NCI-H146 treated with DMSO at 0.1 percent for 48 hours (cell line): Measurements from ENCODE around the gene C2CD4B.

Experiments used
- DNase-seq: peaks from one replicate; lab custom pipeline; 2025; ENCODE audit not compliant: unreplicated experiment; lab: John Stamatoyannopoulos, UW

The C2CD4B gene

DNA sequence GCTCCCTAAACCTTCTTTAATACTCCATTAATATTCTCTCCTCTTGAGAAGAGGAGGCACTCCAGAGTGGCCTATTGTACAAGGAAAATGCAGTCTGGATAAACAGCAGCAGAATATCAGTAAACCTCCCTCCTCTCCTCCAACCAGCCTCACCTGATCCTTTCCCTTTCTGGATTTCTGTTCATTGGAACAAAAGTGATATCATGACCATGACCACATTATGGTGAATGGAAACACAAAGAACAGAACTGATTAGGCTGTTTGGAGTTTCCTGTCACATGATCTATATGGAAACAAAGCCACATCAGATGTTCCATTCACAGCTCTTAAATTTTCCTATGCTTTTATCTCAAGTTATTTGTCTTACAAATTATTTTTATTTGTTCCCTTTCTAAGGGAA, 14.6 kb downstream of the C2CD4B start:
- peak; percentile 30 for DNase-seq

DNA sequence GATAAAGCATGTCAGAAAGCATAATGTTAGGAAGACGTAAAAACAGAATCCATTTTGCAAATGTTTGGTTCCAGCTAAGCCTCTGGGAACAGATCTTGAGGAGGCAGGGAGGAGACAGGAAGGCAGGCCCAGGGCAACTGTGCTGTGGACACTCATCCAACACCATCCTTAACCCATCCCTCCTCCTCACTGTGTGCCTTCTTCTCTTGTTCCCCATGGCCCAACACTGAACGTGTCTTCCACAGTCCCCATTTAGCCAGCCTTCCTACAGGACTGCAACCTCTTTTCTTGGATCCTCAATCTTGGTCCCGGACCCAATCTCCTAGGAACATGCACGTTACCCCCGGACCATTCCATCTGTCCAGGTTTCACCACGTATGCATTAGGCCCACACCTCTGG, 15.4 kb downstream of the C2CD4B start:
- DNase-seq: no peak

DNA sequence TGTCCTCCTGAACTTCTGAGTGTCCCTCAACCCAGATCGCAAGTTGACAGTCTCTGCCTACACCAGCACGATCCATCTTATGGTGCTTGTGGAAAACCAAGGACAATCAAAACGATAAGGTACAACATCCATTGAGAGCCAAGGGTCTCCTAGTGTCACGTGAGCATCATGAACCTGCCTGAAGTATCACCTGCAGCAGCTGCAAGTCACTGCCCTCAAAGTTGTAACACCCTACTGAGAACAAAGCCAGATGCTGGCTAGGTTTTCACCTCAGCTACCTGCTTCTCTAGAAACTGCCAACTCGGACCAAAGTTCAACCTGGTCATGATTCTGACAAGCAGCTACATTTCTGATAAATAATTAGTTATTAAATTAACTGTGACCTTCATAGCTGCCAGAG, 17.5 kb downstream of the C2CD4B start:
- no peak for DNase-seq

DNA sequence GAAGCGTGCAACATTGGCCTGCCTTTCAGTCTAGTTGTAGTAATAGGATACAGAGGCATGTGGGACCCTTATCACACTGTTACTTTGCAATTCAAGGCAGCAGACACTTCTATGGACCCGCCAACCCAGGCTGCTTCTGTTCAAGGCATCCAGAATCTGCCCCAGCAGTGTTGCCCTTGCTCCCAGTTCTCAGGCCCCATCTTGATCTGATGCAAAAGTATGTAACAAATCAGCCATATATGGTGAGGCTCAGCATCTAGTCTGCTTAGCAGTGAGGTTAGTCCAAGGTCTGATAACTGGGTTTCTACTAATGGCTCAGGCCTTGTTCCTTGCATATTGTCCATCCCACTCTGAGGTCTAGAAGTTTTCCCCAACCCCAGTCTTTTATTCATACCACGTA, 17.9 kb downstream of the C2CD4B start:
- no peak for DNase-seq

DNA sequence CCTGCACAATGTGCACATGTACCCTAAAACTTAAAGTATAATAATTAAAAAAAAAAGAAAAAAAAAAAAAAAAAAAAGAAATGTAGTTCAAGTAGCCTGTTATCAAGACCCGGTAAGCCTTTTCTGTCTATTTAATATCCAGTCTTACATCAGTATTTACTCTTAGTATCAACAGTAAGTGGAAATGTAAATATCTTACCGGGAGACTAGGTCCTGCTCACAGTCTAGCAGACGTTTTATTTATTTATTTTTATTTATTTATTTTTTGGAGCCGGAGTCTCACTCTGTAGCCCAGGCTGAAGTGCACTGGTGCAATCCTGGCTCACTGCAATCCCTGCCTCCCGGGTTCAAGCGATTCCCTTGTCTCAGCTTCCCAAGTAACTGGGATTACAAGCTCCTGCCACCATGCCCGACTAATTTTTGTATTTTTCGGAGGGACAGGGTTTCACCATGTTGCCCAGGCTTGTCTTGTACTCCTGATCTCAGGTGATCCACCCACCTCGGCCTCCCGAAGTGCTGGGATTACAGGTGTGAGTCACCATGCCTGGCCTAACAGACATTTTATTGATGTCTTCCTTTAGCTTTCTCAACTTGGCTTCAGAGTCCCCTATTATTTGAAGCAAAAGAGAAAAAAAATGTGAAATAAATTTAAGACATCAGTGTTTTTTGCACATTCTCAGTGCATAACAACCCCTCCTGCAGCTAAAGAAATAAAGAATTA, 19.9 kb downstream of the C2CD4B start:
- DNase-seq: no peak

DNA sequence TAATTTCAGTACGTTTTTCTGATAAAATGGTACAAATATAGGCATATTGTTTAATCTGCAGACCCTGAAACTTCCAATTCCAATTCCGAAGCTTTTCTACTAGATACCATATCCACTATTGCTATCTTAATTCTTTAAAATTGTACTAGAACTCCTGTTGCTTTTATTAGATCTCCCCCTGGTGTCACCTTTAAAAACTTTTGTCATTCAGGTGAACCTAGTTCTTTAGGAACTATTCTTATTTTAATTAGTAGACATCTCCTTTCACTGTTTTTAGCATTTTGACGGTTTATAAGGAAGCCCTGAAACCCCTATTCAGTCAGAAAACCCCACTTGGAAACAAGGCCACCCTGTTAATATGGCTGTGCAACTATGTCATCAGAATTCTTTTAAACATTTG, 22.3 kb downstream of the C2CD4B start:
- no peak for DNase-seq

DNA sequence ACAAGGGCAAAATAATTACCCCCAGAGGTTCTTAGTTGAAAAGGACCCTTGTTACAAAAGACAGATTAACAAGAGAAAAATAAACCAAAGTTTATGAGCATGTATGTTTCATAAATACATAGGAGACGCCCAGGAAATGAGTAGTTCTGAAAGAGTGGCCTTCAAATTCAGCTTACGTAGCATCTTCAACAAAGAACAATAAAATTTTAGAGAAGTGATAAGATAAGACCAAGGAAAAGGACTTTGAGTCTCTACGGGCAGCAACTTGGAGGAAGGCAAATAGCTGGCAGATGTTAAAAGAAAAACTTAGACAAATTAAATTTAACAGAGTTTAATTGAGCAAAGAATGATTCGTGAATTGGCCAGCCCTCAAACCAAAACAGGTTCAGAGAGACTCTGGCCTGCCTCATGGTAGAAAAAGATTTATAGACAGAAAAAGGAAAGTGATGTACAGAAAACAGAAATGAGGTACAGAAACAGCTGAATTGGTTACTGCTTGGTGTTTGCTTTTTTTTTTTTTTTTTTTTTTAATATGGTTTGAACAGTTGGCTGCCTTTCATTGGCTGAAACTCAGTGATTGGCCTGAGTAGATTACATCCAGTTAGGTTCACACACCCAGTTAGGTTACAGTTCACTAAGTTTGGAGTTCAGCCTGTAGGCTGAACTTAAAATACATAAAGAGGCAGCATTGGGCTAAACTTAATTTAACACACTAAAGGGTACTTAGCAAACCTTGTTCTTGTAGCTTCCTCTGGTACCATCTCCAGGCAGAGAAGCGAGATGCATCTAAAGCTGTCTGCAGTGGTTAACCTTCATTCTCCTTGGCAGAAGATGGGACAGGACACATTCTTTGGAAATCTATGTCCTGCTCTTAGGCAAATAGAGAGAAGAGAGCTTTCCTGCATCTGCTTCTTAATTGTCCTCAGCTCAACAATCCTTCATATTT, 23.2 kb downstream of the C2CD4B start:
- no peak for DNase-seq

DNA sequence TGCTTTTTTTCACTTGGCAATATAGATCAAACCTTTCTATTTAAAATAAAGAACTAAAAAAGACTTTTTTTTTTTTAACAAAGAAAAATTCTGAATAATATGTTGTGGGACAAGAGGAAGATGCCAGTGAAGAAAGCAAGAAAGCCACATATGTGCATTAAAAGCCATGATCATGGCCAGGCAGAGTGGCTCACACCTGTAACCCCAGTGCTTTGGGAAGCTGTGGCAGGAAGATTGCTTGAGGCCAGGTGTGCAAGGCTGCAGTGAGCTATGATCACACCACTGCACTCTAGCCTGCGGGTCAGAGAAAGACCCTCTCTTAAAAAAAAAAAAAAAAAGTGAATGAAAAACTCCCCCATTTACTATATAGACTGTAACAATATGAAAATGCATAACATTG, 23.9 kb downstream of the C2CD4B start:
- no peak for DNase-seq

DNA sequence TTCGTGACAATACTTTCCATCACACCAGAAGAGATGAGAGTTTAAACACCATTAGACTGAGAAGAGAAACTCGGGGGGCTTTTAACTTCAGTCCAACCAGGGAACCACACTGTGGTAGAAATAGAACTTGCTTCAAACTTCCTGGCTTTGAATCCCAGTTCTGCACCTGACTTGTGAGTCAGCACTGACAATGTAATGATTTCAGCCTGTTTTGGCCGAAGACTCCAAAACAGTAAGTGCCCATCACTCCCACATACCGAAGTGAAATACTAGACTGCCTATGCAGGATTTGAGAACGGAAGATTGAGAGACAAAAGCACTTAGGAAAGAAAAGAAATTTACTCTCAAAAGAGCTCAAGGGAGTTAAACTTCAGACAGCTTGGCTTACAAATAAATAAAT, 27.0 kb downstream of the C2CD4B start:
- no peak for DNase-seq

DNA sequence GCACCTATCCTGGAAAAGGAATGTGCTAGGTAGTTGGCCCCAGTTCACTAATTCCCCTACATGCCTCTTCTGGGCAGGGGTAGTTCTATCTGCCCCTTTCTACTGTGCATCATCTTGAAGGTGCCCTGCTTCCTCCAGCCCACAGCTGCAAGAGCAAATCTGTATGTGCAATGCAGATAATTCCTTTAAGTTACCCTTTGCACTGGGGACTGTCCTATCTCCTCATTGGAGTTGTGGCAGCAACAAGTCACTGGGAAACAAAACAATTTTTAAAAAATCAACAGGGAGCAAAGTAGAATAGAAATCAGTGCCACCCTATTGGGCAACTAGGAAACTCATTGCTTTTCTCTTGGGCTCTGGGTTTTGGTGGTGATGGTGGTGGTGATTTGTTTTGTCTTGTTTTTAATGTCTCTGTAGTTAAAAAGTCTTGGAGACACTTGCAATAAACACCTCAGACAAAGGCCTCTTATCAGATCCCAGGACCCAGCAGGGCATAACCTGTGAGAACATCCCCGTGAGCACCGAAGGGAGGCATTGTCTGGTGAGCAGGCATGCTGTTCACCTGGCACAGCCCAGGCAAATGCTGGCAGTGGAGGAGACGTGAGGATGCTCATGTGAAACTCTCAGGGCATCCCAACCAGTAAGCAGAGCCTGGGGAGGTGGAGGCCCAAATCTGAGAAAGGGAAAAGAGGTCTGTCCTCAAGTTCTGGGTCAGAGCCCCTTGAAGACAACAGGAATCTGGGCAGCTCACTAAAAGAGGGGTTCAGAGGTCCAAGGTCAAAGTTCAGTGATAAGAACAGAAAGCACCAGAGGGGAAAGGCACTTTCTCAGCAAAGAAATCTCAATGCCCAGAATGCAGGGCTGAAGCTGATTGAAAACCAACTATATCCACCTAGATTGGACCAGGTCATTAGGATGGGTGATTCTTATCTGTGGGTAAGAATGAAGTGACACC, 27.9 kb downstream of the C2CD4B start:
- DNase-seq: no peak

DNA sequence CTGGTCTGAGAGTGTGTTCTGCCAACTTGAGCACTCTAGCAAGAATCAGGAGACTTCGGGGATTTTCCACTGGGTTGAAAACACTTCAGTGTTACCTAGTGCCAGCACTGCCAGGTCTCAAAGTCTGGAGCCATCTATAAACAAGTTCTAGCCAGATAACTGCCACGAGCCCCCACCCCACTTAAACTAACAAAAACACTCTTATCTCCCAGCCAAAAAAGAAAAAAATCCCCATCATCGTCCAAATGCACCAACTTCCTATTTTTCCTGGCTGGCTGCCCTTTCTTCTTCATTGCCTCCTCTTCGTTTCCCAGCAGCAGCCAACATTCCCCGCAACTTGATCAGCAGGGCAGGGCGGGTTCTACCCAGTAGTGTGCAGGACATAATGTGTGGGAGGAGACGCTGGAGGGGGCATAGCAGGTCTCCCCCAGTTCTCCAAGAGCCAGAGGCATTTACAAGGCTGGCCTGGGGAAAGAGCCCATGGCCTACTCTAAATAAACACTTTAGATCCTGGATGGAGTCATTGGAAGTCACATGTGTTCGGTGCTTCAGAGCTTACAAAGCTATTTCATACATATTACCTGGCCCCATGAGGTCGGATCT, 29.5 kb downstream of the C2CD4B start:
- DNase-seq: no peak

DNA sequence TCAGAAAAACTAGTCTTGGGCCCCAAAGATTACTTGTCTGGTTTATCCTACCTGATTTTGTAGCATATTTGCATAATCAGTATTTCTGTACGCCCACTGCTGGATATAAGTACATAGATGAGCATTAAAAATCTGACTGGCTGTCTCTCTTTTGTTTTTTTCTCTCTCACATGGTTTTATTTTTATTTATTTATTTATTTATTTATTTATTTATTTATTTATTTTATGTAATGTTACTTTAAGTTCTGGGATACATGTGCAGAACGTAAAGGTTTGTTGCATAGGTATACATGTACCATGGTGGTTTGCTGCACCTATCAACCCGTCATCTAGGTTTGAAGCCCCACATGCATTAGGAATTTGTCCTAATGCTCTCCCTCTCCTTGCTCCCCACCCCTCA, 31.9 kb downstream of the C2CD4B start:
- DNase-seq: no peak

DNA sequence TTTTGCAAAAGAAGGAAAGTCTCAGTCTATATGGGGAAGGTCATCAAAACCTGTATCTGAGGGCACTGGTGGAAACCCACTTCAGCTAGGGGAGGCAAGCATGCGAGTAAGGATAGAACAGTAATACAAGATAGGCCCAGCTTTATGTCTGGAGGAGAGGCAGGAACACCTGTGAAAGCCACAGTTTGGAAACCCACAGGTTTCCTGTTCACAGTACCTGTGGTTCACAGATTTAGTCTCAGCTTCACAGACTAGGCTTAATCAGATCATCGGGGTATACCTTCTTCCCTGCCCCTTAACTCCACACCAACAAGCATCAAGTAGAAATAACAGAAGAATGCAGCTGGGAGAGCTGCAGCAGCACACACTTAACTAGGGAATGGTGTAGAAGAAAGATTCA, 36.2 kb downstream of the C2CD4B start:
- DNase-seq: no peak

DNA sequence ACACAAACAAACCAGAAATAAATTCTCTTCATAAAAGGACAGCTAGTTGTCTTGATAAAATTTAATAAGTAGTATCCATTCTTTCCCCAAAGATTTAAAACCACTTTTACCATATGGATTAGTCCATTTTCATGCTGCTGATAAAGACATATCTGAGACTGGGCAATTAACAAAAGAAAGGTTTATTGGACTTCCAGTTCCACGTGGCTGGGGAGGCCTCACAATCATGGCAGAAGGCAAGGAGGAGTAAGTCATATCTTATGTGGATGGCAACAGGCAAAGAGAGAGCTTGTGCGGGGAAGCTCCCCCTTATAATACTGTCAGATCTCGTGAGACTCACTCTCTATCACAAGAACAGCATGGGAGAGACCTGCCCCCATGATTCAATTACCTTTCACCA, 38.7 kb downstream of the C2CD4B start:
- no peak for DNase-seq

DNA sequence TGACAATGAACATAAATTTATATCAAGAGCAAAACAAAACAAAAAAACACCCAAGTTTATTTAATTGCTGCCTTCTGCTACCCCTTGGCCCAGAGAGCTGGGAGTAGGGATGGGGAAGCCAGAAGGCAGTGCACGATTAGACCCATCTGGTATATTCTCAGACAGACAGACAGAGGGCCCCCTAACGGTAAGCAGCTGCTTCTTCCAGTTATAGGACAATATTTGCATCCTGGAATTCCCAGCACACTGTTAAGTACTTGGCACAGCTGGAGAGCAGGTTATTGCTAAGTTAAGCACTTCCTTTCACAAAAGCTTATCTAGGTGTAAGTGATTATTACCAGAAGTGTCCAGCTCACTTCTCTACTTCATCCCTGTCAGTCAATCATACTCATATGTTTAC, 39.3 kb downstream of the C2CD4B start:
- peak; percentile 50 for DNase-seq

DNA sequence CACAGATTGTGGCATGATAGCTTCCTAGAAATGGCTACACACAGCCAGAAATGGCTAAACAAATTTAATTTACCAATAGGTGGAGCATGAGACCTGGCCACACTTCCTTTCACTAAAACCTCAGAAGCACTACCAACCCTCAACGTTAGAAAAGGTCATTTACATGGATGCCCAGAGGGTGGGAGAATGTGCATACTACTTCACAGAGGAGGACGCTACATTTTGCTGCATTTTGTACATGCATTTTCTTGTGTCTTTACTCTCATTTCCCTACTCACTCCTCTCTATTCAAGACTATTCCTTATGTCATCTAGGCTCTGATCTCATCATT, 40.1 kb downstream of the C2CD4B start:
- peak; percentile 28 for DNase-seq

DNA sequence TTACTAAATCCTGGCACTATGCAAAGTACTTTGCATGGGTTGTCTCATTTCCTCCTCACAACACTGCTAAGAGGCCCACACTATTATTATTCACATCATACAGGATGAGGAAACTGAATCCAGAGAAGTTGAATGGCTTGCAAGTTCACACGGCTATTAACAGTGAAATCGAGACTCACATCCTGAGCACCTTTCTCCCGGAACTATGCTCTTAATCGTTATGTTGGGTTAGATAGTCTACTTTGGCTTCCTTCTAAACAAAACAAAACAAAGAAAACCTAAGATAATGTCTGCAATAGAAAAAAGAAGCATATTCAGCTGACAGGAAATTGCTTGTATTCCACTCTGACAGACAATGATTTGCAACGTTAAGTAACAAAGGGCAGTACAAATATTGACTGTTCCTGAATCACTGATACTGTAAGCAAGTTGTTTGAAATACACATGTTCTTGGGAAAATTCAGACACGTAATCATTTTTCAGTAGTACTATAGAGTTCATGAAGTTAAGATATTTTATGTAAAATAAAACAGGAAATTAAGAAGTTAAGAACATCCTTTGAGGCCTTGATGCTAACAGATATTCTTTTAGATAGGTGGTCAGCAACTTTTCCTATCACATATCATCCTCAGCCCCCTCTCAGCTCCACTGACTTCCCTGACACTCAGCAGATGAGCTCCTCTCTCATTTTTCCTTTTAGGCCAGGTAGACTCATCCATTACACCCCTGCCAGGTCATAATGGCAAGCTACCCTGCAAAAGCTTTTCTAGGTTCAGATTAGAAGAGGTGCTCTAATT, 40.7 kb downstream of the C2CD4B start:
- peak; percentile 76 for DNase-seq

DNA sequence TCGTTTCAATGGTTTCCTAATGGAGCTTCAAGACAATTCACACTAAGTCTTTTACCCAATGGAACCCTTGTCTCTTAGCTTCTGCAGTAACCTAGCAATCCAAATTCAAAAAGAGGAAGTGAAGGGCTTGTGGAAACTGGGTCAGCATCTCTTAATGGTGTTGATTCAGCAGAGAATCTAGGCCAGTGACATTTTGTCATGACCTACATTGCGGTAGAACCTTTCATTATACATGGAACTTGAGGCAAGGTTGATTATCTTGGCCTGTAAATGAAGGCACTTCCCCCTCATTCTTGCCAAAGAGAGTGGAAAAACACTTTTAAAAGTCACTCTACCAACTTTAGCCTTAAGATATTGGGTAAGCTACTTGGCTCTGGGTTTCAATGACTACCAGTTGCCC, 42.8 kb downstream of the C2CD4B start:
- no peak for DNase-seq

DNA sequence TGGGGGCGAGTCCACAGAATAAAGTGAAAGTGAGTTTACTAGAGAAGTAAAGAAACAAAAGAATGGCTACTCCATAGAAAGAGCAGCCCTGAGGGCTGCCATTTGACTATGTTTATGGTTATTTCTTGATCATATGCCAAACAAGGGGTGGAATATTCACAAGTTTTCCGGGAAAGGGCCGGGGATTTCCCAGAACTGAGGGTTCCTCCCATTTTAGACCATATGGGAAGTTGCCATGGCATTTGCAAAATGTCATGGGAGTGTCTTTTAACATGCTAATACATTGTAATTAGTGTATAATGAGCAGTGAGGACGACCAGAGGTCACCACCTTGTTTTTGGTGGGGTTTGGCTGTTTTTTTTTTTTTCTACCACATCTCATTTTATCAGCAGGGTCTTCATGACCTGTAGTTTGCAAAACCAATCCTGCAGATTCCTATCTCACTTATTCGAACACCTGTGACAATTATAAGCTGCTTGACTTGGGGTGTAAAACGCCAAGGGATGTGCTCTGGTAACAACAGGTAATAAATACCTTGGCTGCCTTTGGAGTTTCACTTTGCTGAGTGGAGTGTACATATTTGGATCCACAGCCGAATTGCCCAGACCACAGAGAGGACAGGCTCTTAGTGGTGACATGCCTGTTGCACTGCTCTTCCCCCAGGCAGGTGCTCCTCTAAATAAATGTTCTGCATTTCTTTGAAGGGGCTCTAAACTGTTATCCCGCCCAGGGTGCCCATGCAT, 43.6 kb downstream of the C2CD4B start:
- no peak for DNase-seq

DNA sequence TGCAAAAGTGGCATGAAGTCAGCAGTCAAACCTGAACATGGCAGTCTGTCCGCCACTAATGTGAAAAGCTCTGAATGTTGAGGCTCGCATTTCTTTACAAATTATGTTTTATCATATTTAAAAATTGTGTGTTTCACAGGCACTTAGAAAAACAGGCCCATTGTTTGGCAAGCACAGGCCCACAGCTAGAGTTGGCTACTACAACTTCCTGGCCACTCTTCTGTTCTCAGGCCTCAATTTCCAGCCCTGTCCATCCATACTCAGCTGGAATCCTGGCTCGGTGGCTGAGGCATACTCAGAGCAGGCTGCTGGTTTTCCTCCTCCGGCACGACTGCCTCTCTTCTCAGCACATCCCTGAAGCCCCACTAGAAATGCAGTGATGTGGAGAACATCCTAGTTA, 44.3 kb downstream of the C2CD4B start:
- DNase-seq: no peak
